ENCODE measurements around the gene R3HCC1L.
"Not testable (repeated sequence)": the region's sequence is repeated elsewhere in the genome, so short reads cannot be mapped to it uniquely, and the experiment has no call there.

Gene R3HCC1L

GRCh38 chr10:98172495-98172894, 38.0 kb downstream of the R3HCC1L start:
- no peak for DNase-seq (ENCODE audit: low read depth in 2 of 2)

GRCh38 chr10:98173260-98173659, 38.8 kb downstream of the R3HCC1L start:
- DNase-seq (ENCODE audit: low read depth in 2 of 2), result no peak

DNA sequence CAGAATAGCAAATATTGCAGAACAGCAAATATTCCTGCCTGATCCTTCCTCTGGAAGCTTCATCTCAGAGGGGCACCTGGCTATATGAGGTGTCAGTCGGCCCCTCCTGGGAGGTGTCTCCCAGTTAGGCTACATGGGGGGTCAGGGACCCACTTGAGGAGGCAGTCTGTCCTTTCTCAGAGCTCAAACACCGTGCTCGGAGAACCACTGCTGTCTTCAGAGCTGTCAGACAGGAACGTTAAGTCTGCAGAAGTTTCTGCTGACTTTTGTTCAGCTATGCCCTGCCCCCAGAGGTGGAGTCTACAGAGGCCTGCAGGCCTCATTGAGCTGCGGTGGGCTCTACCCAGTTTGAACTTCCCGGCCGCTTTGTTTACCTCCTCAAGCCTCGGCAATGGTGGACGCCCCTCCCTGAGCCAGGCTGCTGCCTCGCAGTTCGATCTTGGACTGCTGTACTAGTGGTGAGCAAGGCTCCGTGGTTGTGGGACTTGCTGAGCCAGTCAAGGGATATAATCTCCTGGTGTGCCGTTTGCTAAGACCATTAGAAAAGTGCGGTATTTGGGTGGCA, 48.0 kb downstream of the R3HCC1L start:
- DNase-seq (ENCODE audit: low read depth in 2 of 2), result not testable (repeated sequence)

- DNase-seq (ENCODE audit: low read depth in 2 of 2), result no peak
Measured at GRCh38 chr10:98186681-98187080, 52.2 kb downstream of the R3HCC1L start.

GRCh38 chr10:98190773-98191172, 56.3 kb downstream of the R3HCC1L start:
- DNase-seq (ENCODE audit: low read depth in 2 of 2), result not testable (repeated sequence)

DNA sequence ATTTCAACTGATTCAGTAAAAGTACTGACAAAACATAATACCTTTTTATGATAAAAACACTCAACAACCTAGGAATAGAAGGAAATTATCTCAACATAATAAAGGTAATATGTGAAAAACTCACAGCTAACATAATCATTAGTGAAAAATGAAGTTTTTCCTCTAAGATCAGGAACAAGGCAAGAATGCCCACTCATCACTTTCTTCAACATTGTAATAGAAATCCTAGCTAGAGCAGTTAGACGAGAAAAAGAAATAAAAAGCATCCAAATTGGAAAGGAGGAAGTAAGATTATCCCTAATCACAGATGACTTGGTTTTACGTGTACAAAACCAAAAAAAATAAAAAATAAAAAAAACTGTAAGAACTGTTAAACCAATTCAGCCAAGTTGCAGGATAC, 58.6 kb downstream of the R3HCC1L start:
- DNase-seq (ENCODE audit: low read depth in 2 of 2), result no peak

DNA sequence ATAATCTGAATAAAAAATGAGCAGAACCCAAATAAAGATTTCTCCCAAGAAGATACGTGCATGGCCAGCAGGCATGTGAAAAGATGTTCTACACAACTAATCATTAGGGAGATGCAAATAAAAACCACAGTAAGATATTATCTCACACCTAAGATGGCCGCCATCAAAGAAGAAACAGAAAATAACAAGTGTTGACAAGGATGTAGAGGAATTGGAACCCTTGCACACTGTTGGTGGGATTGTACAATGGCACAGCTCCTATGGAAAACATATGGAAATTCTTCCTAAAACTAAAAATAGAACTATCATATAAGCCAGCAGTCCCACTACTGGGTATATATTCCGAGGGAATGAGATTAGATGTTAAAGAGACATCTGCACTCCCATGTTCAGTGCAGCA, 60.2 kb downstream of the R3HCC1L start:
- no peak for DNase-seq (ENCODE audit: low read depth in 2 of 2)

GRCh38 chr10:98195120-98195519, 60.7 kb downstream of the R3HCC1L start:
- no peak for DNase-seq (ENCODE audit: low read depth in 2 of 2)

GRCh38 chr10:98196985-98197384, 62.5 kb downstream of the R3HCC1L start:
- DNase-seq (ENCODE audit: low read depth in 2 of 2), result no peak

DNA sequence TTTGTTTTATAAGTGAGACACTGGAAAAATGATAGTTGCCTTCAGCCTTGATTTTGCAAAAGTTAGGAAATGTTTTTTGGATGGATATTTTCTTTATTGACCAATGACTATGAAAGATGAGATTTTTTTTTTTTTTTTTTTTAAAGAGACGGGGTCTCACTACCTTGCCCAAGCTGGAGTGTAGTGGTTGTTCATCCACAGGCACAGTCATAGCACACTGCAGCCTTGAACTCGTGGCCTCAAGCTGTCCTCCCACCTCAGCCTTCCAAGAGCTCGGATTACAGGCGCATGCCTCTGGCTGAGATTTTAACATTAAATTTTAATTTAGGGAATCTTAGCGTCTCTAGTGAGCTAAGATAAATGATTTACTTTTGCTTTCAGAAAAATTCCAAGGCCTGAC, 67.3 kb downstream of the R3HCC1L start:
- DNase-seq (ENCODE audit: low read depth in 2 of 2), result no peak

DNA sequence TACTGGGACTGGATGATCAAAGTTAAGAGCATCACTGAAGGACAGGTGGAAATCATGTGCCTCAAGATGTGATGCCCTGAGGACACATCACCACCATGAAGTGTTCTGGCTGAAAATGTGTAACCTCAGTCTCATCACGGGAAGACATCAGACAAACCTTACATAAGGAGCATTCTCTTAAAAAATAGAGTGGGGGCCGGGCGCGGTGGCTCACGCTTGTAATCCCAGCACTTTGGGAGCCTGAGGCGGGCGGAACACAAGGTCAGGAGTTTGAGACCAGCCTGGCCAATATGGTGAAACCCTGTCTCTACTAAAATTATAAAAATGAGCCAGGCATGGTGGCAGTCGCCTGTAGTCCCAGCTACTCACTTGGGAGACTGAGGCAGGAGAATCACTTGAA, 67.9 kb downstream of the R3HCC1L start:
- no peak for DNase-seq (ENCODE audit: low read depth in 2 of 2)

DNA sequence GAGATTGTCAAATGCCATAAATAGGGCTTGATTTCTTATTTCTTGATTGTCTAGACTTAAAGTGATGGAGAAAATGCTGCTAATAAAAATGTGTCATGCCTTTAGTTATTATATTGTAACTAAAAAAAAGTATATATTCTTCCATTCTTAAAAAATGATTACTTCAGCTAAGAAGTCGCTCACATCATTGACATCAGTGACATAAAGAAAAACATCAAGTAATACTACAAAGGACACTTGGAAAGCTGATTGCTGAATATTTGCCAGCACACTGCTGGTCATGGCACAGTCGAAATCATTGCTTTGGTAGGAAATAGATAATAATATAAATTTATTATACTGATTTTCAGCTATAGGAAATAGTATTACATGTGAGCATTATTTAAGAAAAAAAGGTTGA, 70.9 kb downstream of the R3HCC1L start:
- DNase-seq (ENCODE audit: low read depth in 2 of 2), result no peak

DNA sequence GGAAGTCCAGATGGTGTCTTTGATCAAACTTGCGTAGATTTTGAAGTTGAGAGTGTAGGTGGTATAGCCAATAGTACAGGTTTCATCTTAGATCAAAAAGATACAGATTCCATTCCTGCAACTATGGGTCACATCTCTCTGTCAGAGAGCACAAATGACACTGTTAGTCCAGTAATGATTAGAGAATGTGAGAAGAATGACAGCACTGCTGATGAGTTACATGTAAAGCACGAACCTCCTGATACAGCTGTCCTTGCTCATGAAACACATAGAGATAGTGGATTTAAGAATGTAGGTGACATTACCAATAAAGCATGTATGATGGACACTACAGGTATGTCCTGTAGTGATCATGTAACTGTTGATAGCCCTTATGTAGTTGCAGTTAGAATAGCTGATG, 74.5 kb downstream of the R3HCC1L start:
- DNase-seq (ENCODE audit: low read depth in 2 of 2), result no peak

DNA sequence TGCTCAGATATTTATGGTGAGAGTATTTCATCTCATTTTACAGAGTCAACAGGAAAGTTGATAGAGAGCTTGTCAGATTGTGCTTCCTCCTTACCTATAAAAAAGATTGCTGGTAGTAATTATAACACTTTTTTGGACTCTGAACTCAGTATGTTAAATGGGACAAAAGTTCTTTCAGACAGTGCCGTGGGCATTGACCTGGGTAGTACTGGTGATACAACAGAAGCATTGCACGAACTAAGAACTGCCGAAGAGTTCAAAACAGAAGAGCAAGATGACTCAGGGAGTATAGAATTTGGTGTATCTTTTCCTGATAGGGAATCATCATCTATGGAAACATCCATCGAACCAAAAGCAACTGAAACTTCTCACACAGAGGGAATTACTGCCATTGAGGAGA, 75.0 kb downstream of the R3HCC1L start:
- DNase-seq (ENCODE audit: low read depth in 2 of 2), result no peak

- no peak for DNase-seq (ENCODE audit: low read depth in 2 of 2)
Measured at GRCh38 chr10:98212196-98212595, 77.7 kb downstream of the R3HCC1L start.

DNA sequence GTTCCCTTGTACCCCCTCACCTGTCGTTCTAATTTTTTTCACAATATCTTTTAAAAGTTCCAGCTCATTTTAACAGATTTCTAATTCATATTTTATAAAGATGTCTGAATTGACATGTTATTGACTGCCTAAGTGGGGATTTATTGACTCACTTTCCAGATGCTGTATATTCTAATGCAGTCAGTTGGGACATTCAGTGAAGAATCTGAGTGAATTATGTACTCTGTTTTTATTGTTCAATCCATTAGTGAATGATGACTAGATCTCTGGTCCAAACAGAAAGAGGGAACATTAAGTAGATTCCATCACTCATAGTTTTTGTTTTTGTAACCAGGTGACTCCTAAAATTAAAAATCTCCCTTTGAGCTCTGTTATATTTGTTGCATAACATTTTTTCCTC, 79.3 kb downstream of the R3HCC1L start:
- DNase-seq (ENCODE audit: low read depth in 2 of 2), result no peak

- DNase-seq (ENCODE audit: low read depth in 2 of 2), result no peak
Measured at GRCh38 chr10:98215373-98215772, 80.9 kb downstream of the R3HCC1L start.

DNA sequence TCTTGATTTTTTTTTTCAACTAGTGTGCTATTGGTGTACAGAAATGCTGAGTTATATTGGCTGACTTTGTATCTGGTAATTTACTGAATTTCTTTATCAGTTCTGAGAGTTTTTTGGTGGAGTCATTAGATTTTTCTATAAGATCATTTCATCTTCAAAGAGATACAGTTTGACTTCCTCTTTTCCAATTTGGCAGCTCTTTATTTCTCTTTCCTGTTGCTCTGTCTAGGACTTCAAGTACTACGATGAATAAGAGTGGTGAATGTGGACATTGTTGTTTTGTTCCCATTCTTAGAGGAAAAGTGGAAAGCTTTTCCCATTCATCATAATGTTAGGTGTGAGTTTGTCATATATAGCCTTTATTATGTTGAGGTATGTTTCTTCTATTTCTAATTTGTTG, 83.3 kb downstream of the R3HCC1L start:
- no peak for DNase-seq (ENCODE audit: low read depth in 2 of 2)

GRCh38 chr10:98223874-98224273, 89.4 kb downstream of the R3HCC1L start:
- no peak for DNase-seq (ENCODE audit: low read depth in 2 of 2)

DNA sequence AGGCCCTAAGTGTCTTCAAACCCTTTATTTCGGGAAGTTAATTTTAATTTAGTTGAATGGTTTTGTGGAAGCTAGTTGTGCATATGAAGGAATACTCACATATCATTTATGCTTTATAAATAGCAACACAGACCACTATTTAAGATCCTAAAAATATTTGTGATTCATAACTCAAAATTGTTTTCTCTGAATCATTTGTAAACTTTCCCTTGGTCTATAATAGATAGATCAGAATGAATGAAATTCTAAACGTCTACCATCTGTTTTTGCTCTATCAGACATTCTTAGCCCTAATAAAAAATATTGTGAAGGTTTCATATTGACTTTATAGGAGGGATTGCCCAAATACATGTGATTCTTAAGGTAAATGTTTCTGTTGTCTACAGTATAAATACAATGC, 90.1 kb downstream of the R3HCC1L start:
- no peak for DNase-seq (ENCODE audit: low read depth in 2 of 2)

- DNase-seq (ENCODE audit: low read depth in 2 of 2), result no peak
Measured at GRCh38 chr10:98224996-98225395, 90.5 kb downstream of the R3HCC1L start.

DNA sequence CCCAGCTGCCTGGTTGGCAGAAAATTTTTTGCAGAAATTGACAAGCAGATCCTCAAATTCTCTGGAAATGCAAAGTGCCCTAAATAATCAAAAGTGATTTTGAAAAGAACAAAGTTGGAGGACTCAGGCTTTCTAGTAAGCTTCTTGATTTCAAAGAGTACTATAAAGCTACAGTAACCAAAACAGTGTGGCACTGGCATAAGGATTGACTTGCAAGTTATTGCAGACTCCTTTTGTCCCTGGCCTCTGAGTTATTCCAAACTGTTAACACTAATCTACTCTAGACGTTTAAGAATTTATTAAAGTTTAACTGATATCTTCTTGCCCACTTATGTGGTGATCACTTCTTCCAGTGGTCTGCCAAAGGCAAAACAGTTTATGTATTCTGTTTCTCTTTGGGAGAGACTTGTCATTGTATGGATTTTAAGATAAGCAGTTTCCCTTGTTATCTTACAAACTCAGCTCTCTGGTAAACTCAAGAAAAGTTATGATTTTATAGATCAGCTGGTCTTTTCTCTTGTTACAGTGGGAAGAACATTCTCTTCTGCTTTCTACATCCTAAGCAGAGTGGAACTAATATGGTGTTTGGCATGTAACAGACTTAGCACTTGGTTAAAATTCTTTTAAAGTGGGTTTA, 92.2 kb downstream of the R3HCC1L start:
- no peak for DNase-seq (ENCODE audit: low read depth in 2 of 2)

DNA sequence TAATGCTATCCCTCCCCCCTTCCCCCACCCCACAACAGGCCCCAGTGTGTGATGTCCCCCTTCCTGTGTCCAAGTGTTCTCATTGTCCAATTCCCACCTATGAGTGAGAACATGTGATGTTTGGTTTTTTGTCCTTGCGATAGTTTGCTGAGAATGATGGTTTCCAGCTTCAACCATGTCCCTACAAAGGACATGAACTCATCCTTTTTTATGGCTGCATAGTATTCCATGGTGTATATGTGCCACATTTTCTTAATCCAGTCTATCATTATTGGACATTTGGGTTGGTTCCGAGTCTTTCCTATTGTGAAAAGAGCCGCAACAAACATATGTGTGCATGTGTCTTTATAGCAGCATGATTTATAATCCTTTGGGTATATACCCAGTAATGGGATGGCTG, 93.3 kb downstream of the R3HCC1L start:
- not testable (repeated sequence) for DNase-seq (ENCODE audit: low read depth in 2 of 2)

DNA sequence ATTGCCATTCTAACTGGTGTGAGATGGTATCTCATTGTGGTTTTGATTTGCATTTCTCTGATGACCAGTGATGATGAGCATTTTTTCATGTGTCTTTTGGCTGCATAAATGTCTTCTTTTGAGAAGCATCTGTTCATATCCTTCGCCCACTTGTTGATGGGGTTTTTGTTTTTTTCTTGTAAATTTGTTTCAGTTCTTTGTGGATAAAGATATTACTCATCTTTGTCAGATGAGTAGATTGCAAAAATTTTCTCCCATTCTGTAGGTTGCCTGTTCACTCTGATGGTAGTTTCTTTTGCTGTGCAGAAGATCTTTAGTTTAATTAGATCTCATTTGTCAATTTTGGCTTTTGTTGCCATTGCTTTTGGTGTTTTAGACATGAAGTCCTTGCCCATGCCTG, 93.8 kb downstream of the R3HCC1L start:
- DNase-seq (ENCODE audit: low read depth in 2 of 2), result not testable (repeated sequence)
